Right cardiac atrium (tissue), 5 donors: ENCODE data around the gene MPO. TPM values are rescaled to one million over a fixed set of nuclear protein-coding genes. Genes with fewer than 3 reads are reported as not detected.

Experiments
- ATAC-seq, 2 donors: fragments of 200-7000 bp; cut with Tn5 transposase; one replicate each; pipeline versions ENCODE4 v1.8.0 to v1.9.1; 2020; ENCODE audit warnings: moderate library complexity in 2 of 2, mild to moderate bottlenecking in 1 of 2
- DNase-seq, 3 donors: peaks; one replicate each; pipeline ENCODE4 v3.0.0-alpha.2; 2020
- H3K27ac ChIP-seq: one replicate; pipeline ENCODE4 v1.5.1; 2013; ENCODE audit warnings: mild to moderate bottlenecking, low read length, control low read depth, moderate library complexity
- H3K27me3 ChIP-seq: one replicate; pipeline ENCODE4 v1.6.1; 2013; ENCODE audit not compliant: control insufficient read depth, insufficient read depth
- H3K4me1 ChIP-seq: one replicate; pipeline ENCODE4 v1.6.1; 2013; ENCODE audit warnings: low read length; ENCODE audit not compliant: control insufficient read depth, insufficient read depth
- H3K4me3 ChIP-seq: one replicate; pipeline ENCODE4 v1.5.1; 2013; ENCODE audit warnings: low read length, control low read depth
- H3K9me3 ChIP-seq: one replicate; pipeline ENCODE4 v1.6.1; 2013; ENCODE audit warnings: low read length; ENCODE audit not compliant: control insufficient read depth
- WGBS: extraction: QIAGEN DNeasy Blood & Tissue Kit; methylation state at CpG from one replicate; pipeline ENCODE4 v1.1.7; 2013; 5-methylcytosine and 5-hydroxymethylcytosine counted together
- intact Hi-C, 4 donors: fragments of 100-400 bp; cut with DNase I; formaldehyde crosslinking; loops; one replicate each; pipeline versions ENCODE4 v1.11.0 to v1.14.0; 2022 to 2023
- polyA plus RNA-seq: library from polyadenylated mRNA; stranded (reverse); fragments of 200-250 nt; gene quantifications from one replicate; pipeline ENCODE4 v1.2.3, GENCODE V29; 2013
- total RNA-seq, 4 donors: library from RNA; stranded (reverse); fragmentation: NEBNext Ultra II Directional; extraction: Animal tissue kit (Norgen Biotek cat#: 25700); gene quantifications; one replicate each; pipeline ENCODE4 v1.2.1, GENCODE V29; 2021
- donor health status: healthy with polysubstance abuse.
- donor health status: DM: no; HTN: yes; CAD: no.
- donor health status: DM: no; HTN: no; CAD: no.
- donor health status: DM: no; HTN: yes; CAD: no; lungs with severe emphysema.
- donor health status: DM: yes; HTN: yes; CAD: no.

Gene MPO
- total and polyA plus RNA-seq, 5 donors, result 0.06 to 0.50 (median 0.11) TPM

DNA sequence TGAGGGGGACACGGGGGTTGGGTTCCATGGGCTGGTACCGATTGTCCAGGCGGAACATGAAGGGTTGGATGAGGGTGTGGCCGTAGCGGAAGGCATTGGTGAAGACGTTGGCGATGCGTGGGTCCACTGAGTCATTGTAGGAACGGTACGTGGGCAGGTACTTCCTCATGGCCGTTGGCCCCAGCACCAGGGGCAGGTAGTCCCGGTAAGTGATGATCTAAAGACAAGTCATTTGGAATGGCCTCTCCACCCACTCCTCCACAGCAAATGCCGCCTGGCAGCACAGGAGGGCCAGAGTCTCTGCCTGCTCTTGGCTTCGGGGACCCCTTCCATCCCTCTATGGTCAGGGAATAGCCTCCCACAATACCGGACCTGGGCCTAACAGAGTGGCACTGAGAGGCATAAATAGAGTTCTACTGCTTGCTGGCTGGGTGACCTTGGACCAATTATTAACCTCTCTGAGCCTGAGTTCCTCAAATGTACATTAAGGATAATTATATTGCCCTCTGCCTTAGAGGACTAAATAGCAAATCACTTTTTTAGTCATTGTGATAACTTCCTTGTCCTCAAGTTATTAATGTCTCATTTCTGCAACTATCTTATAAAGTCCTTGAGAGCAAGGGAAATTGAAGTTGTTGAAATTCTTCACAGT, 7.2 kb downstream of the MPO start:
- WGBS, result 73% methylated on average over 15 of the region's 15 CpGs
- DNase-seq, result no peak
- Histone ChIP-seq H3K27ac (no peak overlapping the region), H3K9me3 (no peaks in the 10 kb centered on the region), H3K27me3 (no peaks in the 10 kb centered on the region), H3K4me3 (no peak overlapping the region), H3K4me1 (no peaks in the 10 kb centered on the region)
- intact Hi-C loops, result no loop called here
- ATAC-seq, result no peak

GRCh38 chr17:58272367-58273280, 8.1 kb downstream of the MPO start:
- no peak for ATAC-seq
- H3K4me1 ChIP-seq, result no peaks in the 10 kb centered on the region
- intact Hi-C loops, result no loop called here
- H3K4me3 ChIP-seq, result no peak overlapping the region
- no peaks in the 10 kb centered on the region for H3K9me3 ChIP-seq
- no peak for DNase-seq
- H3K27ac ChIP-seq, result no peak overlapping the region
- H3K27me3 ChIP-seq, result no peaks in the 10 kb centered on the region
- 75% methylated on average over 12 of the region's 12 CpGs for WGBS

DNA sequence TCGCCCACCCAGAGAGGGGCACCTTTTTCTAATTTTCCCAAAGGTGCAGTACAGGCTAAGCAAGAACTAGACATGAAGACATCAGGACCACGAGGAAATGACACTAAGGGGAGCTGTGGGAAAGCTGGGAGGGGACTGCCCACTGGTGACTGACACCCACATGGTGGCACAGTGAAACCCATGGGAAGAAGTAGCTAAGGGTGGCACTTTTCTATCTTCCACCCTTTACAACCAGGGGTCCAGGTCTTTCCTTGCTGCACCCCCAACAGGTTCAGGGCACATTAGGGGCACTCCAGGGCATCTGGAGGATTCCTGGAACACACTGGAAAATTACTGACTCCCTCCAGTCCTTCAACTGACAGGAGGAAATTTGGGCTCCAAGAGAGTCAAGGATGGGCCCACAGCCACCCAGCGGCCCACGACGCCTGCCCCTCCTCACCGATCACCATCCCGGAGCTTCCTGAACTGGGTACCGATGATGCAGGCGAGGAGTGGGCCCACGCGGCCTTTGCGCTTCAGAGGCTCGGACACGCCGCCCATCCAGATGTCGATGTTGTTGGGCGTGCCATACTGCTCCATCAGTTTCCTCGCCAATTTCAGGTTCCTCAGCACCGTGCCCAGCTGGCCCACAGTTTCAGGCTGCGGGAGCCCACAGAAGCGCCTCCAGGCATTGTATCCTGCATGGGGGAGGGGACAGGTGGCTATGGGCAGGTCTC, 9.4 kb downstream of the MPO start:
- whole genome bisulfite sequencing, result 88% methylated on average over 21 of the region's 21 CpGs
- DNase-seq (no peak), ATAC-seq (no peak)

DNA sequence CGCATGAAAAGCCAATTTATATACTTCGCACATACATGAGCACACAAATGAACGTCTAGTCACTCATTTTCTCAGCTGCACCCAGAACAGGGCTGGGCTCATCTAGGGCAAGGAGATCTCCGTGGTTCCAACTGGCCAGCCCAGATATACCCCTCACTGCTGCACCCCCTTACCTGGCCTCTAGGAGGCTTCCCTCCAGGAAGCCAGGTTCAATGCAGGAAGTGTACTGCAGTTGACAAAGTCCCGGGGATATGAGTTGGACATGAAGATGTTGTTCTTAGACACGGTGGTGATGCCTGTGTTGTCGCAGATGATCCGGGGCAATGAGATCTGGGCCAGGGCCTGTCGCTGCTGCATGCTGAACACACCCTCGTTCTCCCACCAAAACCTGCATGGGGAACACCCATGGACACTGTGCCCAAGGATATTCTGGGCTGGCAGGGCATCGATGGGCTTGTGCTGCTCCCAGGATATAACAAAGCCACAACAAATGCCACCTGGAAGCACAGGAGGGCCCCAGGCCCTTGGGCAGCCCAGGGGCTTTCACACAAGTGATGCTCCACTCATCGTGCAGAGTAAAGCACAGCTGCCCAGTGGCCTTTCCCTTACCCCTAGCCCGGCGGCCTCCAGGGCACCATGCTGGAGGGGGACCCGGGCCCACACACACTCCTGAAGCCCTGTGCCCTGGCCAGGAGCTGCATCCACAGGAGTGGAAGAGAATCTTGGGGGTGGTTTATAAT, 10.1 kb downstream of the MPO start:
- Histone ChIP-seq H3K27me3 (no peaks in the 10 kb centered on the region), H3K4me1 (no peaks in the 10 kb centered on the region), H3K4me3 (no peak overlapping the region), H3K9me3 (no peaks in the 10 kb centered on the region), H3K27ac (no peak overlapping the region)
- WGBS, result 77% methylated on average over 15 of the region's 15 CpGs
- no peak for DNase-seq
- intact Hi-C loops, result no loop called here
- no peak for ATAC-seq

More for the DNA sequence above, 9.4 kb downstream of the MPO start:
- no peaks in the 10 kb centered on the region for H3K27me3 ChIP-seq
- H3K27ac ChIP-seq, result no peak overlapping the region
- H3K9me3 ChIP-seq, result no peaks in the 10 kb centered on the region
- no peak overlapping the region for H3K4me3 ChIP-seq
- intact Hi-C loops, result no loop called here
- H3K4me1 ChIP-seq, result no peaks in the 10 kb centered on the region

- no peak overlapping the region for H3K27ac ChIP-seq
- H3K4me1 ChIP-seq, result no peaks in the 10 kb centered on the region
- no peak for ATAC-seq
- H3K27me3 ChIP-seq, result no peaks in the 10 kb centered on the region
- H3K9me3 ChIP-seq, result no peaks in the 10 kb centered on the region
- H3K4me3 ChIP-seq, result no peak overlapping the region
- DNase-seq, result no peak
- WGBS, result 74% methylated on average over 9 of the region's 9 CpGs
- intact Hi-C loops, result no loop called here
Measured at GRCh38 chr17:58269557-58270291, 11.0 kb downstream of the MPO start.

DNA sequence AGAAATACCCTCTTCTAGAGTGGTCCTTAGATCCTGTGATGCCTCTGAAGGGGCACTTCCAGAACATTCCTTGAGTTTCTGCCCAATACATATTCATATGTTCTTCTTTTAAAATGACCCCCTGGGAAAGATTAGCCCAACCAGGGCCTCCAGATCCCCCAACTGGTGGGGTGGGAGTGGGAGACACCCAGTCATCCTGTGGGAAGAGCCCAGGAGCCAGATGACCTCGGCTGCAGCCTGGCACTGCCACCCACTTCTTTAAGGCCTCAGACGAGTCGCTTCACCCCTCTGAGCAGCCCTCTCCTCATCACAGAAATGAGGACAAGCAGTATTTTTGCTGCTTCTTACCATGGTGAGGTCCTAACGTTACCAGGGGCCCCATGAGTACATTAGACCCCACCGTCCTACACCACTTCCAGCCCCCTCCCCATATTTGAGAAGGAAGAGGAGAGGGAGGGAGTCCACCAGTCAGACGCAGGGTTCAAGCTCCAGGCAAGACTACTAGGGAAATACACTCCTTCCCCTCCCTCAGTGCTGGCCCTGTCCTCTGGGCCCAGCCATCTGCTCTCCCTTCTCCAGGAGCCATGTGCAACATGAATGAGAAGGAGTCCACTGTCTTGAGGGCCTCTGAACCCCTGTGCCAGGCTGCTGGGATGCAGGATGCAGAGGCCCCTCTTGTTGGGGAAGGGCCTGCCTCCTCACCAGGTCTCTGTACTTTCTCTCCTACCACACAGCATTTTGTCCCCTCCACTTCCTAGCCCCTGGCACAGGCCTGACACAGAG, 11.8 kb downstream of the MPO start:
- 65% methylated on average over 6 of the region's 6 CpGs for WGBS
- DNase-seq, result no peak
- no peak overlapping the region for H3K4me3 ChIP-seq

GRCh38 chr17:58268326-58268725, 12.4 kb downstream of the MPO start:
- WGBS, result 81% methylated on average over 12 of the region's 12 CpGs
- no peaks in the 10 kb centered on the region for H3K9me3 ChIP-seq
- no peak overlapping the region for H3K4me3 ChIP-seq
- no peak for ATAC-seq
- no peaks in the 10 kb centered on the region for H3K4me1 ChIP-seq
- no peak for DNase-seq
- no peak overlapping the region for H3K27ac ChIP-seq
- intact Hi-C loops, result no loop called here
- no peaks in the 10 kb centered on the region for H3K27me3 ChIP-seq

More for the DNA sequence above, 11.8 kb downstream of the MPO start:
- intact Hi-C loops, result no loop called here
- Histone ChIP-seq H3K27me3 (no peaks in the 10 kb centered on the region), H3K9me3 (no peaks in the 10 kb centered on the region), H3K27ac (no peak overlapping the region), H3K4me1 (no peaks in the 10 kb centered on the region)
- no peak for ATAC-seq

DNA sequence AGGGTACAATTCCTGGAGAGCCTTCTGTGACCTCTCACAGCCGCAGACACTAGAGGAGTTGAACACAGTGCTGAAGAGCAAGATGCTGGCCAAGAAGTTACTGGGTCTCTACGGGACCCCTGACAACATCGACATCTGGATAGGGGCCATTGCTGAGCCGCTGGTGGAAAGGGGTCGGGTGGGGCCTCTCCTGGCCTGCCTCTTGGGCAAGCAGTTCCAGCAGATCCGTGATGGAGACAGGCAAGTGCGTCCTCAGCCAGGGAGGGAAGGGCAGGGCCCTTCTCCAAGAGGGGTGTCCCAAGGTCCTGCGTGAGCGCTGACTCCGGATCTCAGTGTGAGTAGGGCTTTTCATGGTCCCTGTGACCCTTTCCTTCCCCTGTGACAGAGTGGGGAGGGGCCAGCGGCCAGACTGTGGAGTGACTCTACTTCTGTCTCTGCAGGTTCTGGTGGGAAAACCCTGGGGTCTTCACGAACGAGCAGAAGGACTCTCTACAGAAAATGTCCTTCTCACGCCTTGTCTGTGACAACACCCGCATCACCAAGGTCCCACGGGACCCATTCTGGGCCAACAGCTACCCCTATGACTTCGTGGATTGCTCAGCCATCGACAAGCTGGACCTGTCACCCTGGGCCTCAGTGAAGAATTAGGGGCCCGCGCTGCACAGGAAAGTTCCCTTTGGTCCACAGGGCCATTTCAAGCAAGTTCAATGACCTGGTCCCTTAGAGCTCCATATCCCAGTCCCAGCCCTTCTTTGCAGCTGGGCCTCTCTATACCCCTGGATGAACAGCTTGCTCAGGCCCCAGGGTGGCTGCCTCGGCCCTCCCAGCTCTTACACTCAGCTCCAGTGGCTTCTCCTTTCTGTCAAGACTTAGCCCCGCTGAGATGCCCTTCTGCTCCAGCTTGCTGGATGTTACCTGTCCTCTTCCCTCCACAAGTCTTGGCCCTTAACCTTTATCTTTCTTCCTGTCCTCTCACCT, 13.1 kb downstream of the MPO start:
- H3K9me3 ChIP-seq, result no peaks in the 10 kb centered on the region
- intact Hi-C loops, result no loop called here
- no peaks in the 10 kb centered on the region for H3K27me3 ChIP-seq
- ATAC-seq (no peak), DNase-seq (no peak)
- 73% methylated on average over 22 of the region's 22 CpGs for WGBS
- H3K4me1 ChIP-seq, result no peaks in the 10 kb centered on the region
- H3K4me3 ChIP-seq, result no peak overlapping the region
- H3K27ac ChIP-seq, result no peak overlapping the region
